ENCODE measurements around the gene COPG1.

Gene COPG1

GRCh38 chr3:129278966-129279906 lies 29.8 kb downstream of the COPG1 start:
- Histone ChIP-seq H3K9me3 (replicated peaks in 1 of 11) (no peaks in the 10 kb centered on the region), H4K20me1 (peaks cover 0 to 44% (median 18%) of the 10 kb centered on the region in 11 experiments; a peak in 14 of 22 replicates), H3K9ac (peak overlapping the region; percentile 90 to 98 (median 96)), H3K4me1 (peaks cover 57 to 90% (median 87%) of the 10 kb centered on the region in 10 experiments), H3K27me3 (no peaks in the 10 kb centered on the region), H3K27ac (peak overlapping the region; percentile 80 to 97 (median 95)), H3K4me2 (peak overlapping the region; percentile 89 to 98 (median 95)), H3K4me3 (peak overlapping the region; percentile 89 to 97 (median 92)), H3K36me3 (peaks cover 29 to 45% (median 34%) of the 10 kb centered on the region in 11 experiments)
- no peak for TF ChIP-seq Cebpa-rat (IDR thresholded peaks at IDR 0.05)

DNA sequence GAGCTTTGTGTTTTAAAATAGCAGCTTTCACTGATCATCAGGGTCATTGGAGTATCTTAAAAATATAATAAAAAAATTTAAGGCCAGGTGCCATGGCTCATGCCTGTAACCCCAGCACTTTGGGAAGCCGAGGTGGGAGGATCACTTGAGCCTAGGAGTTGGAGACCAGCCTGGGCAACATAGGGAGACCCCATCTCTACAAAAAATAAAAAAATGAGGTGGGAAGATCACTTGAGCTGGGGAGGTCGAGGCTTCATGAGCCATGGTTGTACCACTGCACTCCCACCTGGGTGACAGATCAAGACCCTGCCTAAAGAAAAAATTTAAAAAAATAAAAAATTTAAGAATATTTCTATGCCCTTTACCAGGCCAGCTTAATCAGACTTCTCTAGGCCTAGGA lies 30.8 kb downstream of the COPG1 start:
- Histone ChIP-seq H3K9me3 (replicated peaks in 1 of 11) (no peaks in the 10 kb centered on the region), H3K27ac (peak overlapping the region in 9 of 11 experiments; percentile 87 to 97 (median 95); a peak in 16 of 22 replicates), H3K9ac (peak overlapping the region; percentile 90 to 98 (median 96); a peak in 21 of 22 replicates), H3K4me3 (peak overlapping the region; percentile 89 to 97 (median 92)), H4K20me1 (peaks cover 0 to 35% (median 13%) of the 10 kb centered on the region in 11 experiments; a peak in 14 of 22 replicates), H3K4me2 (peak overlapping the region; percentile 89 to 98 (median 95)), H3K27me3 (no peaks in the 10 kb centered on the region), H3K36me3 (peaks cover 23 to 44% (median 32%) of the 10 kb centered on the region in 11 experiments), H3K4me1 (peaks cover 57 to 85% (median 77%) of the 10 kb centered on the region in 10 experiments)
- TF ChIP-seq Cebpa-rat (IDR thresholded peaks at IDR 0.05), result no peak

DNA sequence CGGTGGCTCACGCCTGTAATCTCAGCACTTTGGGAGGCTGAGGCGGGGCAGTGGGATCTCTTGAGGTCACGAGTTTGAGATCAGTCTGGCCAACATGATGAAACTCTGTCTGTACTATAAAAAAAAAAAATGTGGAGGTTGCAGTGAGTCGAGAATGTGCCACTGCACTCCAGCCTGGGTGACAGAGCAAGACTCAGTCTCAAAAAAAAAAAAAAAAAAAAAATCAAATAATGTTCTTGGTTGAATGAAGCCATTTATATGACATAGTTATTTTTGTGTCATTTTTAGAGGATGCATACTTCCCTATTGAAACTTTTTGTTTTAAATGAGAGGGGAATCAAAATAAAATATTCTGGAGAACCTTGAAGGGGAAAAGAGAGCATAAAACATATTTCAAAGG lies 32.3 kb downstream of the COPG1 start:
- H3K4me3 ChIP-seq, result peak overlapping the region in 5 of 10 experiments; percentile 89 to 95 (median 90); a peak in 6 of 20 replicates
- H3K4me2 ChIP-seq, result peak overlapping the region; percentile 60 to 98 (median 95)
- peaks cover 0 to 28% (median 12%) of the 10 kb centered on the region in 11 experiments; a peak in 13 of 22 replicates for H4K20me1 ChIP-seq
- peaks cover 53 to 69% (median 62%) of the 10 kb centered on the region in 10 experiments for H3K4me1 ChIP-seq
- no peak for TF ChIP-seq Cebpa-rat (IDR thresholded peaks at IDR 0.05)
- peaks cover 15 to 44% (median 40%) of the 10 kb centered on the region in 11 experiments for H3K36me3 ChIP-seq
- H3K27ac ChIP-seq, result peak overlapping the region in 10 of 11 experiments; percentile 17 to 97 (median 66); a peak in 19 of 22 replicates
- H3K9me3 ChIP-seq (replicated peaks in 1 of 11), result no peaks in the 10 kb centered on the region
- H3K9ac ChIP-seq, result peak overlapping the region in 10 of 11 experiments; percentile 26 to 97 (median 50); a peak in 17 of 22 replicates
- H3K27me3 ChIP-seq, result no peaks in the 10 kb centered on the region

- H3K9me3 ChIP-seq (replicated peaks in 1 of 11), result no peaks in the 10 kb centered on the region
- peak overlapping the region; percentile 60 to 98 (median 95) for H3K4me2 ChIP-seq
- peaks cover 43 to 58% (median 51%) of the 10 kb centered on the region in 10 experiments for H3K4me1 ChIP-seq
- H3K9ac ChIP-seq, result peak overlapping the region in 8 of 11 experiments; percentile 26 to 97 (median 55); a peak in 15 of 22 replicates
- H3K4me3 ChIP-seq, result peak overlapping the region in 3 of 10 experiments; percentile 17 to 92 (median 26); a peak in 7 of 20 replicates
- H3K27me3 ChIP-seq, result no peaks in the 10 kb centered on the region
- TF ChIP-seq Cebpa-rat (IDR thresholded peaks at IDR 0.05), result peak in 5 of 11 experiments; percentile 32 to 78 (median 55); a peak in 9 of 22 replicates
- peaks cover 9 to 48% (median 43%) of the 10 kb centered on the region in 11 experiments for H3K36me3 ChIP-seq
- peaks cover 4 to 22% (median 9%) of the 10 kb centered on the region in 11 experiments; a peak in 13 of 22 replicates for H4K20me1 ChIP-seq
- peak overlapping the region in 9 of 11 experiments; percentile 48 to 97 (median 66); a peak in 16 of 22 replicates for H3K27ac ChIP-seq
Observed at GRCh38 chr3:129282727-129283327, 33.4 kb downstream of the COPG1 start.

GRCh38 chr3:129286081-129286480 lies 36.7 kb downstream of the COPG1 start:
- Histone ChIP-seq H3K9ac (no peak overlapping the region), H4K20me1 (peaks cover 3 to 32% (median 8%) of the 10 kb centered on the region in 11 experiments; a peak in 12 of 22 replicates), H3K27me3 (no peaks in the 10 kb centered on the region), H3K27ac (peak overlapping the region in 3 of 11 experiments; percentile 12 to 95 (median 31); a peak in 1 of 22 replicates), H3K4me3 (no peak overlapping the region), H3K9me3 (replicated peaks in 1 of 11) (no peaks in the 10 kb centered on the region), H3K4me1 (peaks cover 22 to 37% (median 30%) of the 10 kb centered on the region in 10 experiments), H3K4me2 (no peak overlapping the region), H3K36me3 (peaks cover 39 to 80% (median 76%) of the 10 kb centered on the region in 11 experiments)
- no peak for TF ChIP-seq Cebpa-rat (IDR thresholded peaks at IDR 0.05)

DNA sequence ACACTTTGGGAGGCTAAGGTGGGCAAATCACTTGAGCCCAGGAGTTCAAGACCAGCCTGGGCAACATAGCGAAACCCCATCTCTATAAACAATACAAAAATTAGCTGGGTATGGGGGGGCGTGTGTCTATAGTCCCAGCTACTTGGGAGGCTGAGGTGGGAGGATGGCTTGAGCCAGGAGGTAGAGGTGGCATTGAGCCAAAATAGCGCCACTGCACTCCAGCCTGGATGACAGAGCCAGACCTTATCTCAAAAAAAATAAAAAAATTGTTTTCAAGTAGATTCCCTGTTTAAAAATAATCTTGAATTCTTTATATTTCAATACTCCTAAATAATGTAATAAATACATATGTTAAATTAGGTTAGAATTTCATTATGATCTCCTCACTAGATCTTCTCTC lies 39.0 kb downstream of the COPG1 start:
- no peak overlapping the region for H3K27ac ChIP-seq
- H3K36me3 ChIP-seq, result peaks cover 53 to 100% (median 99%) of the 10 kb centered on the region in 11 experiments
- H3K27me3 ChIP-seq, result no peaks in the 10 kb centered on the region

GRCh38 chr3:129289201-129289921 lies 40.0 kb downstream of the COPG1 start:
- Histone ChIP-seq H3K4me3 (no peak overlapping the region), H4K20me1 (peaks cover 0 to 31% (median 0%) of the 10 kb centered on the region in 11 experiments; a peak in 3 of 22 replicates), H3K4me2 (no peak overlapping the region), H3K4me1 (peaks cover 0 to 4% (median 0%) of the 10 kb centered on the region in 10 experiments; a peak in 2 of 20 replicates), H3K27me3 (no peaks in the 10 kb centered on the region), H3K9ac (no peak overlapping the region), H3K9me3 (replicated peaks in 1 of 11) (no peaks in the 10 kb centered on the region), H3K36me3 (peaks cover 62 to 100% (median 99%) of the 10 kb centered on the region in 11 experiments), H3K27ac (no peak overlapping the region)
- TF ChIP-seq Cebpa-rat (IDR thresholded peaks at IDR 0.05), result no peak

More for the DNA sequence above, 39.0 kb downstream of the COPG1 start:
- H3K9me3 ChIP-seq (replicated peaks in 1 of 11), result no peaks in the 10 kb centered on the region
- H3K9ac ChIP-seq, result no peak overlapping the region
- no peak overlapping the region for H3K4me2 ChIP-seq
- H3K4me3 ChIP-seq, result no peak overlapping the region
- H4K20me1 ChIP-seq, result peaks cover 0 to 30% (median 1%) of the 10 kb centered on the region in 11 experiments; a peak in 6 of 22 replicates
- TF ChIP-seq Cebpa-rat (IDR thresholded peaks at IDR 0.05), result no peak
- H3K4me1 ChIP-seq, result peaks cover 0 to 14% (median 6%) of the 10 kb centered on the region in 10 experiments; a peak in 16 of 20 replicates

Data from BLaER1 treated with 17β-estradiol and CSF1 and Interleukin-3, amounts not matched to agents 10 nM and 100 nM (cell line).